ENCODE data around the gene SLC4A8. TPM values are rescaled to one million over a fixed set of nuclear protein-coding genes. Genes with fewer than 3 reads are reported as not detected.

SLC4A8 gene
- total RNA-seq, 1 donor from 2014 or later, result 21.2 TPM

DNA sequence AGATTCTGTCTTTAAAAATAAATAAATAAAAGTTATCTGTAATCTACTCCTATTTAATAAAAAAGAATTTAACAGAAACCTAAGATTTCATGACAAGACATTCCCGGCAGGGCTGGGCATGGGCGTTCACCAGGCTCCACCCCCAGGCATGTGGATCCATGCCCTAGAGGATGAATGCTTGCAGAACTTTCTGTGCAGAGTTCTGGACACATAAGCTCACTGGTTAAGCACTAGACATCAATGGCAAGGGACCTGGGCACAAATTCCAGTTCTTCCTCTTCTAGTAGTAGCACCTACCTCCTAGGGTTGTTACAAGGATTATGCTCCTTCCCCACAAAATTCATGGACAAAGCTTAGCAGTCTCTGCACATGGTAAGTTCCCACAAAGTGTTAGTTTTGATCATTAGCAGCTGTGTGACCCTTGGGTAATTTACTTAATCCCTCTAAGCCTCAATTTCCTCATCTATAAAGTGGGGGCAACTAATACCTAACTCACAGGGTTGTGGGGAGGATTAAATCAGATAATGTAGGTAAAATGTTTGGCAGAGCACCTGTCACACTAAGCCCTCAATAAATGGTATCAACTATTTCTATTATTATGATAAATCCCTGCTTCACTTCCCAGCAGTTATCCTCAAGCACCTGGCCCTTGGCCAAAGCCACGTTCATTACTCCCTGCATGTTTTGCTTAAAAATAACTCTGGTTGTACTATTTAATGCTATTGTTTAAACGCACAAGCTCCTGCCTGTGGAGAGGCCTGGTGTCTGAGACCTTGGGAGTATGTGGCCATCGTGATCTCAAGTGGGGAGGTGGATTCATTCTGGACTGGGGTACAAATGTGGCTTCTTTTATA, 43.2 kb upstream of the SLC4A8 start:
- H3K27me3 Mint-ChIP-seq (ENCODE audit: low read depth), result no peaks in the 10 kb centered on the region
- DNase-seq (ENCODE audit: low spot score in 2 of 2, unreplicated experiment in 2 of 2), result peak in 1 of 2 experiments; percentile 50
- no peak overlapping the region for H3K4me3 Mint-ChIP-seq
- no peaks in the 10 kb centered on the region for H3K9me3 Mint-ChIP-seq
- peak overlapping the region; percentile 70 for H3K27ac Mint-ChIP-seq
- TF ChIP-seq, protein P1, sequence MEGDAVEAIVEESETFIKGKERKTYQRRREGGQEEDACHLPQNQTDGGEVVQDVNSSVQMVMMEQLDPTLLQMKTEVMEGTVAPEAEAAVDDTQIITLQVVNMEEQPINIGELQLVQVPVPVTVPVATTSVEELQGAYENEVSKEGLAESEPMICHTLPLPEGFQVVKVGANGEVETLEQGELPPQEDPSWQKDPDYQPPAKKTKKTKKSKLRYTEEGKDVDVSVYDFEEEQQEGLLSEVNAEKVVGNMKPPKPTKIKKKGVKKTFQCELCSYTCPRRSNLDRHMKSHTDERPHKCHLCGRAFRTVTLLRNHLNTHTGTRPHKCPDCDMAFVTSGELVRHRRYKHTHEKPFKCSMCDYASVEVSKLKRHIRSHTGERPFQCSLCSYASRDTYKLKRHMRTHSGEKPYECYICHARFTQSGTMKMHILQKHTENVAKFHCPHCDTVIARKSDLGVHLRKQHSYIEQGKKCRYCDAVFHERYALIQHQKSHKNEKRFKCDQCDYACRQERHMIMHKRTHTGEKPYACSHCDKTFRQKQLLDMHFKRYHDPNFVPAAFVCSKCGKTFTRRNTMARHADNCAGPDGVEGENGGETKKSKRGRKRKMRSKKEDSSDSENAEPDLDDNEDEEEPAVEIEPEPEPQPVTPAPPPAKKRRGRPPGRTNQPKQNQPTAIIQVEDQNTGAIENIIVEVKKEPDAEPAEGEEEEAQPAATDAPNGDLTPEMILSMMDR (IDR thresholded peaks at IDR 0.05; ENCODE audit: unreplicated experiment), result no peak
- H3K36me3 Mint-ChIP-seq, result peaks cover 4% of the 10 kb centered on the region
- peaks cover 37% of the 10 kb centered on the region for H3K4me1 Mint-ChIP-seq

DNA sequence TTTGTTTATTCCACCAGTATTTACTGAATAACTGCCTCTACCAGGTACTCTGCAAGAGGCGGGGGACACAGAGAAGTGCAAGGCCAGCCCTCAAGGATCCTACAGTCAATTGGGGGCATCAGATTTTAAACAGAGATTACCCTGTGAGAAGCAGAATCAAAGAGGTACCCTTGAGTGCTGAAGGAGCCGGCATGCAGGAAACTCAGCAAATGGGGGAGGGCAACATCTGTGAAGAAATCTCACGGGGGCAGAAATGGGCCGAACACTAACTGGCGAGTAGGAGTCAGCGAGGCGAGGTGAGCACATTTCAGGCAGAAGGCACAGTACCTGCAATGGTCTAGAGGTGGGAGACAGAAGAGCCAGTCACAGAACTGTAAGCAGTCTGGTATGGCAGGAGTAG, 42.5 kb upstream of the SLC4A8 start:
- H3K27ac Mint-ChIP-seq, result peak overlapping the region; percentile 70
- H3K36me3 Mint-ChIP-seq, result peaks cover 4% of the 10 kb centered on the region
- no peaks in the 10 kb centered on the region for H3K9me3 Mint-ChIP-seq
- no peaks in the 10 kb centered on the region for H3K27me3 Mint-ChIP-seq (ENCODE audit: low read depth)
- peaks cover 42% of the 10 kb centered on the region for H3K4me1 Mint-ChIP-seq
- no peak overlapping the region for H3K4me3 Mint-ChIP-seq
- DNase-seq (ENCODE audit: low spot score in 2 of 2, unreplicated experiment in 2 of 2), result no peak
- TF ChIP-seq, protein P1 (IDR thresholded peaks at IDR 0.05; ENCODE audit: unreplicated experiment), result no peak

DNA sequence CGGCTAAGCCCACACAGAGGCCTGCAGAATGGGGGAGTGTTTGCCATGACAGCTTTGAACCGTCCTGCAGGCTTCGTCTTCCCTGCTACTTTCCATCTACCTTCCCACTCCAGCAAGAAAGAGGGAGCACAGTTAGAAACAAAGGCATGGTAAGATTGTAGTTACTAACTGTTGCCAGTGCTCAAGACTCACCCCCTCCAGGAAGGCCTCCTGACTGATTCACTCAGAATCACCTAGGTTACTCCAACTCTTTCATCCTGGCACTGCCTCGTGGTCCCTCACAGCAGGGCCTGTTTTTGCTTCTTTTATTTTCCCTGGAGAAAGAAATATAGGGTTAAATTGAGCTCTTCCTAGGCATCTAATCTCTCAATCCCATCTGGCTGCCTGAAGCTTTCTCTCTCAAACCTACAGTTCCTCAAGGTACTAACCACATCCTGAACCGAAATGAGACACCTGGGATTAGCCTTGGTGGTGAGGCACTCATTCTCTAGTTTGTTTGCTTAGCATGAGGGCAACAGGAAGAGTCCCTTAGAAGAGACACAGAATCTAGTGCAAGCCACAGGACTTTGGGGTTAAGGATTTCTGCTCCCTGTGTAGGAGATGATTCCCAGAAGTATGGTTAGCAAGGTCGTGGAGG, 41.2 kb upstream of the SLC4A8 start:
- Mint-ChIP-seq H3K4me1 (peaks cover 47% of the 10 kb centered on the region), H3K27me3 (ENCODE audit: low read depth) (no peaks in the 10 kb centered on the region), H3K9me3 (no peaks in the 10 kb centered on the region), H3K27ac (no peak overlapping the region), H3K36me3 (peaks cover 4% of the 10 kb centered on the region), H3K4me3 (no peak overlapping the region)
- DNase-seq (ENCODE audit: low spot score in 2 of 2, unreplicated experiment in 2 of 2), result no peak
- TF ChIP-seq, protein P1 (IDR thresholded peaks at IDR 0.05; ENCODE audit: unreplicated experiment), result no peak

DNA sequence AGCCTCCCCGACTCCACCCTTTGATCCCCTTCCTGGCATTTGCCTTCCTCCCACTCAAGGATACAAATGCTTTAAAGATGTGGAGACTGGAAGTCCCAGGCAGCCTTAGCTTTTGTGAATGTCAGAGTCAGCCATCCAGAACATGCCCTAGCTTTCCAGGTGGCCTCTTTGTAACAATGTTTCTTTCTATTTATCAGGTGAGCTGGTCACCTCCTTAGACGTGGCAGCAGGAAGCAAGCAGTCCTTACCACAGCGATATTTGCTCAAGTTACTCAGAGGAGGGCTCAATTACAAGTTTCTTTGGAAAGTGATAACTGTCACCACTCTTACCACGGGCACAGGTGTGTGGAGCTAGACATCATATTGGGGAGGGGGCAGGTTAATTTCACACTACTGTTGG, 38.3 kb upstream of the SLC4A8 start:
- Mint-ChIP-seq H3K4me1 (peaks cover 70% of the 10 kb centered on the region), H3K27me3 (ENCODE audit: low read depth) (peaks cover 10% of the 10 kb centered on the region), H3K9me3 (no peaks in the 10 kb centered on the region), H3K27ac (no peak overlapping the region), H3K4me3 (no peak overlapping the region), H3K36me3 (no peaks in the 10 kb centered on the region)
- DNase-seq (ENCODE audit: low spot score in 2 of 2, unreplicated experiment in 2 of 2), result no peak
- TF ChIP-seq, protein P1 (IDR thresholded peaks at IDR 0.05; ENCODE audit: unreplicated experiment), result no peak

DNA sequence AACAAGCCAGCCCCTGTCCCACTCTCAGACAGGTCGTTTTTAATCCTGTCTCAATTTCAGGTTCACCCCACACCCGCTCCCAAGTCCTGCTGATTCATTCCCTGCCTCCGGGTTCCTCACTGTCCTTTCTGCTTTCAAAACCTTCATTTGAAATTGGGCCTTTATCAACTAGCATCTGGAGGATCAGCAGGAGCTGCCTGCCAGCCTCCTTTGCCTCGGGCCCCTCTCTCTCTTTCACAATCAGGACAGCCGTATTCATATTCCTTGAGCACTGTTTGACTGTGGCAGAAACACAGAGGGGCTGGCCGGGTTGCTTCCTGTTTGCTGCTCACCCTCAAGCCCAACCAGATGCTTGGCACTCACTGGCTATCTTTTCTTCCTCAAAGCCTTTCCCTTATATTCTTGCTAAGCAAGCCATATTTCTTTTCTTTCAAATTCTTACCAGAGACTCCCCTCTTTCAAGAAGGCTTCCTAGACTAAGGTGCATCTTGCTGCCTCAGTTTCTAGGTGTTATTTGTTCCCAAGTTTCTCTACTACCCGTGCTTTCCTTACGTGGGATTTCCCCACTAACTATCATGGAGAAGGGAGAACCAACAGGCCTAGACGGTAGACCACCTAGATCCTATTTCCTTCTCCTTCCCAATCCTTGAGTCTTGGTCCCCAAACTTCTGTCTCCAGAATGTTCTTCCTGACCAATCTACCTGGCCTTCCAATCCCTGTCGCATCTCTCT, 36.4 kb upstream of the SLC4A8 start:
- no peak for DNase-seq (ENCODE audit: low spot score in 2 of 2, unreplicated experiment in 2 of 2)
- no peaks in the 10 kb centered on the region for H3K9me3 Mint-ChIP-seq
- TF ChIP-seq, protein P1 (IDR thresholded peaks at IDR 0.05; ENCODE audit: unreplicated experiment), result no peak
- H3K27me3 Mint-ChIP-seq (ENCODE audit: low read depth), result peaks cover 23% of the 10 kb centered on the region
- H3K4me3 Mint-ChIP-seq, result no peak overlapping the region
- H3K4me1 Mint-ChIP-seq, result peaks cover 58% of the 10 kb centered on the region
- no peaks in the 10 kb centered on the region for H3K36me3 Mint-ChIP-seq
- H3K27ac Mint-ChIP-seq, result peak overlapping the region; percentile 67
